ENCODE results near the gene FBH1.
"Not testable (repeated sequence)": the region's sequence is repeated elsewhere in the genome, so short reads cannot be mapped to it uniquely, and the experiment has no call there.

FBH1 gene

DNA sequence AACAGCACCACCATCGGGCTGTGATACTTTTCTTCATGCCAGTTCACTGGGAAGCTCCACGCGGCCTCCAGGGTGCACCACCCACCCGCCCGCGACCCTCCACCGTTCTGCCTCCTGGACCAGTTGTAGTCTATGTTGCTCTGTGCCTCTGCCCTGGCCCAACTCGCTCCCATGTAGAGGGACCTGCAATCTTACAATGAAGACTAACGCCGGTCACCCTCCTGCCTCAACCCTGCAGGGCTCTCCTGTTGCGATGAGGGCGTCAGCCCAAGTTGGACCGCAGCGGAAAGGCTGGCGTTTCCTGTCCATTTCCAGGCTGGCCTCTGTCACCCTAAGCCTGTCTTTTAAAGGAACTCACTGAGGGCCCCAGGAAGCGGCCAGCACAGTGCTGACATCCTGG is 52.4 kb downstream of the FBH1 start:
- DNase-seq, result no peak

DNA sequence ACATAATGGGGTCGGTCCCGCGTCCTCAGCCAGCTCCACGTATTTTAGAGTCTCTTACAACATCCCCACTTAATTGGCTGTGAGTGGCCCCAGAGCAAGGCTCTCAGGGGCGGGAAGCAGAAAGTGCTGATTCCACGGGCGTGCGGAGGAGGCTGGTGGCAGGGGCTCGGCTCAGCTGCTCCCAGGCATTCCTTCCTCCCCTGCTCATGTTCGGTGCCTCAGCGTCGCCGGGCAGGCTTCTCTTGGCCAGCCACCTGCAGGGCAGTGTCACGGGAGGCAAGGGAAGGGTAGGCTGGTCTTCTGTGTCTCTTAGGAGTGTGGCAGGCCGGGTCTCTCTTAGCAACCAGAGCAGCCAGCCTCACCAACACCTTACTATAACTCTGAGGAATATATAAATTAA is 53.5 kb downstream of the FBH1 start:
- peak; percentile 72 for DNase-seq

DNA sequence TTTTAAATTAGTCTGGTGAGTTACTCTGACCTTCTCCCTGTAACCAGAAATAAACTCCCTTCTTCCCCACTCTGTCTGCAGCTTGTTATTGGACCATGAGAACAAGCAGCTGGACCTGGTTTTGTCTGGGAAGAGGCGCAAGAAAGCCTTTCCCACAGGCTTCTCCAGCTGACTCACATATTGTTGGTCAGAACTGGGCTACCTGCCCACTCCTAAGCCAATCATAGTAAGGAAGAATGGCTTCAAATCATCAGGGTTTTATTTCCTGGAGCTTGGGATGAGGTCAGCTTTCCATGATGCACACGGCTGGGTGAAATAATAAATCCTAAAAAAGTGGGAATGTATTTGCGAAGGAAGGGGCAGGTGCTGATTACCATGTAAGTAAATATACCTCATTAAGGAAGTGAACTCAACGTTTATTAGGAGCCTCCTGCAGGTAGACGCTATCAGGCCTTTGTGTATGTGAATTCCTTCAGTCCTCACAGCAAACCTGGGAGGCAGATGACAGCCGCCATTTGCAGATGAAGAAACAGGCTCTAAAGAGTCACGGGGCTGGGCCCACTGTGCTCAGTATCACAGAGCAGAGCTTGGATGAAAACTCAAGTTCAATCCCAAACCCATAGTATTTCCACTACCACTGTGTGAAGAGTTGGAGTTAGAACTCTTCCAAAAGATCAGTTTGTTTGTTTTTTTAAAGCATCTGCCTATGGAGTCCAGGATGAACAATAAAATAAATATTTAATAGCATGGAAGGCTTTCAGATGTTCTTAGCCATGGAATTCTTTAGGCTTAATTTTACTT is 54.5 kb downstream of the FBH1 start:
- peak; percentile 93 for DNase-seq

DNA sequence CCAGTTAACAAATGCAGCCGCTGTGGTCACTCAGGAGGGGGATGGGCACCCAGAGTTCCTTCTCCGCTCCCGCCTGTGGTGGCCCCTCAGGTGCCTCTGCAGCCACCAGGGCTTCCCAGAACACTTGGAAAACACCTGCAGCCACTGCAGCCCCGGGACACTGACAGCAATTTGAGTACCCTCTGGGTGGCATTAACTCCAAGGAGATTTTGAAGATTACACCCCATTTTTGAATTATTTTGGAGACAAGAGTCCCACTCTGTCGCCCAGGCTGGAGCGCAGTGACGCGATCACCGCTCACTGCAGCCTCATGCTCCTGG is 55.1 kb downstream of the FBH1 start:
- DNase-seq, result no peak

DNA sequence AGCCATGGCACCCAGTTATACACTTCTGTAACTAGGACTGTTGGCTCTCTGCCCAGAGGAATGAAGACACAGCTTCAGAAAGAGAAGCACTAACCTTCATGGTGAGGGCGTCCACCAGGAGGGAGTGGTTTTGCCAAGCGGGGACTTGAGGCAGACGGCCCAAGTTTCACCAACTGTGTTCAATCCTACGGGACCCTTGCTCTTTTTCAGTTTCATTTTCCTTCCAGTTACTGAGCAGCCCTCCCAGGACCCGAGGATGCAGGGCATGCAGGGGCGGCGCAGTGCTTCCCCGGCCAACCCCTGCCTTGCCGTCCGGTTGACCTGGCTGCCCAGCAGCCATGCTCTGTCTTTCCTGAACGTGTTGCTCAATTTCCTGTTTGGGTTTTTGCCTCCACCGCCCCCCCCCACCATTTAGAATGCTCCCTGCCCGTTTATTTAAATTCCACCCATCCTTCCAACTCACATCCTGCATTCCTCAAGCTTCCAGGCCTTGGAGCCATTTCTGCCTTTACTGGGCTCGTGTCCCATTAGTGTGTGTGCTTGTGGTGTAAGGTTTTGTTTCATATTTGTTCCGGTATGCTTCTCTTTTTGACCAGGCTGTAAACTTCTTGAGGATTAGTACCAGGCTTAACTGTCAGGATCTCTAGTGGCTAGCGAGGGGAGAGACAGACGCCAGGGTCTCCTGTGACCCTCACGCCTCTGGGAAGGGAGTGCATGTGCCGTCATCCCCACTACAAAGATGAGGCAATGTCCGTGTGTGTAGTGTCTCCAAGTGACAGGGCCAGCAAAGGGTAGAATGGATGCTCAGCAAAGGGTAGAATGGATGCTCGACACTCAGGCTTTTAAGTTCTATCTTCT is 55.7 kb downstream of the FBH1 start:
- DNase-seq, result peak; percentile 17

DNA sequence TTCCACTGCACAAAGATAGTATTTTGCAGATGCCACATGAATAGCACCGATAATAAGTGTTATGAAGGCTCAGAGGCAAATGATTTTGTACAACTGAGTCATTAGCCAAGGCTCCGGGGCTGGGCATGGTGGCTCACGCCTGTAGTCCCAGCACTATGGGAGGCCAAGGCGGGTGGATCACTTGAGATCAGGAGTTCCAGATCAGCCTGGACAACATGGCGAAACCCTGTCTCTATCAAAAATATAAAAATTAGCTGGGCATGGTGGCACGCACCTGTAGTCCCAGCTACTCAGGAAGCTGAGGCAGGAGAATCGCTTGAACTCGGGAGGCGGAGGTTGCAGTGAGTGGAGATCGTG is 56.4 kb downstream of the FBH1 start:
- not testable (repeated sequence) for DNase-seq

DNA sequence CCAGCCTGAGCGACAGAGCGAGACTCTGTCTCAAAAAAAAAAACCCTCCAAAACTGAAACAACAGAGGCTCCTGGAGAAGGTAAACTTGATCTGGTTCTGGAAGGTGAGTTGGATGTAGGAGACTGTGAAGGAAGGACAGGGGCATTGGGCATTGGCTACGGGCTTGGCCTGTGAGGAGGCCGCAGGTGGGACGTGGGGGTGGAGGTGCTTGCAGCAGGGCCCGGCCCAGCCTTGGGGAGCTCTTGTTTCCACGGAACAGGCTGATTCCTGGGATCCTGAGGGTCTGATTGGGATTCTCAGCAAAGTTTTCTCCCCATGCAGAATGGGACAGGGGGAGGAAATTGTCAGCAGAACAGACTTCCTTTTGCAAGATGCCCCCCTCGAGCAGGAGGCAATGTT is 56.7 kb downstream of the FBH1 start:
- no peak for DNase-seq

DNA sequence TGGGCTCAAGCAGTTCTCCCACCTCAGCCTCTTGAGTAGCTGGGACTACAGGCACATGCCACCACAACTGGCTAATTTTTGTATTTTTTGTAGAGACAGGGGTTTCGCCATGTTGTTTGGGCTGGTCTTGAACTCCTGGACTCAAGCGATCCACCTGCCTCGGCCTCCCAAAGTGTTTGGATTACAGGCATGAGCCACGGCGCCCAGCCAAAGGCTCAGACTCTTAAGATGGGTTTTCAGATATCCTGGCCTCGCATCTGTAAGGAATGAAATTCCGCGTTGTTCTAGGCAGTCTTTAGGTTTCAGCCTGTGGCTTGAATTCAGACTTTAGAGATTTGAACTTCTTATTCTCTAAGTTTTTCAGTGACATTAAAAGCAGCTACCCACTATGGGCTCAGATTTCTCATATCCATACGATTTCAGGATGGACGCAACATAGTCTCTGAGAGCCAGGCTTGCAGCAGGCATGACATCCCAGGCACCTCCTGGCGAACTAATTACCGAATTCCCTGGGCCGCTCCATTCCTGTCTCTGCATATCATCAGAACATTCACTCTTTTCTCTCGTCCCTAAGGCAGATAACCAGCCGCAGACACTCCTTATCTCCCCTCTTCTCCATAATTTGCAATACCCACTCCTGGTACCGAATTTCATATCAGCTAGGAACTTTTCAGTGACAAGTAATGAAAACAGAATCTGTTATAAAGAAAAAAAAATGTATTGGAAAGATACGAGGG is 57.6 kb downstream of the FBH1 start:
- no peak for DNase-seq

DNA sequence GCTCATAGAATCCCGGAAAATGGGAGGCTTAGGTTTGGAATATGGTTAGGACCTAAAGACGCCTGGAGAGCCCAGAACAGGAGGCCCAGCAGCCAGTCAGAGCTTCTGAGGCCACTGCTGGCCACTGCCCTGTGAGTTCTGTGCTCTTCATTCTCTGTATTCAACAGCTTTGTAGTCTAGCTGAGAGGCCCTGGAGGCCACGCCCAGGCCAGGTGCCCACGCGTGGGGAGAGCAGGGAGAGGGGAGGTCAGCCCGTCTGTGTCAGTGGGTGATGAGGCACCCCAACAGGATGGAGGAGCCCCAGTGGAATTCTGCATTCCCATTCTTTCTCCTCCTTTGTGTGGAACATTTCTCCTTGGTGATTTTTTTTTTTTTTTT is 58.2 kb downstream of the FBH1 start:
- no peak for DNase-seq

DNA sequence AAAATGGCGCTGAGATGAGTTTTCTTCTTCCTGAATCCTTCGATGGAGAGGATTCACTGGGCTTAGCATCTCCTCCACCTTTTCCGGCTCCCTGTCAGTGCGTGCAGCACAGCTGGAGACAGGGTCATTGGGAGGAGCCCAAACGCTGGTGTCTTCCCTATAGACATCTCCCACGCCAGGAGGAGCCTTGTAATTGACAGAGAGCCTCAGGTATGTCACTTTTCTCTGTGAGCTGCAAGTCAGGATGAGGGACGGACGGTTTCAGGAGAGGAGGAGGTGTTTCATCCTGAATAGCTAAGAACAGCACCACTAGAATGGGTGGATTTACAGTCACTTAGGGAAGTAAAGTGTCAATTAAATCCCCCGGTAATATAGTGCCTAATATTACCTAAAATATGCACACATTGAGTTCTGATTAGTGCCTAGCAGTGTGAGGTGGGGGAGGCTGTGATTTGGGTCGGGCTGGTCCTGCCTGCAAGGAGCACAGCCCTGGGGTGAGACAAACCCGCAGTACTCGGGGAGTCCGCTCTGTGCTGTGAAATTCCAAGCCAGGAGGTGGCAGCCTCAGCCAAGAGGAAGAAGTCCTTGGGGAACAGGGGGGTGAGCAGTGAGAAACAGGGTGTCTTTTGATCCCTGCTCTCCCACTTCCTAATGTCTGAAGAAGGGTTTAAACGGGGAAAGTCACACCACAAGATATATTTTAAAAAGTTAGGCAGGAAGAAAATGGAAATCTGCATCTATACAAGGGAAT is 59.1 kb downstream of the FBH1 start:
- DNase-seq, result peak; percentile 68

DNA sequence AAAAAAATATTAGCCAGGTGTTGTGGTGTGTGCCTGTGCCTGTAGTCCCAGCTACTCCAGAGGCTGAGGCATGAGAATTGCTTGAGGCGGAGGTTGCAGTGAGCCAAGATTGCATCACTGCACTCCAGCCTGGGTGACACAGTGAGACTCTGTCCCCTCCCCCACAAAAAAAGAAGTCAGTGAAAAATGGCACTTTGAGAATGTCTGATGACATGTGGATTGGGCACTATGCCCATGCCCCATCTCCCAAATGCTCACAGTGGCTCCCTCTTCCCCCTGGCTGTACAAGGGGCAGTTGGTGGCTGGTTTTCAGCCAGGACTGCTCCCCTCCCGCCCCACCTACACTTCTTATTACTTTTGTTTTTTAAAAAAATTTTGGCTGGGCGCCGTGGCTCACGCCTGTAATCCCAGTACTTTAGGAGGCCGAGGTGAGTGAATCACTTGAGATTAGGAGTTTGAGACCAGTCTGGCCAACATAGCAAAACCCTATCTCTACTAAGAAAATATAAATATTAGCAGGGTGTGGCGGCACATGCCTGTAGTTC is 61.2 kb downstream of the FBH1 start:
- peak; percentile 69 for DNase-seq

DNA sequence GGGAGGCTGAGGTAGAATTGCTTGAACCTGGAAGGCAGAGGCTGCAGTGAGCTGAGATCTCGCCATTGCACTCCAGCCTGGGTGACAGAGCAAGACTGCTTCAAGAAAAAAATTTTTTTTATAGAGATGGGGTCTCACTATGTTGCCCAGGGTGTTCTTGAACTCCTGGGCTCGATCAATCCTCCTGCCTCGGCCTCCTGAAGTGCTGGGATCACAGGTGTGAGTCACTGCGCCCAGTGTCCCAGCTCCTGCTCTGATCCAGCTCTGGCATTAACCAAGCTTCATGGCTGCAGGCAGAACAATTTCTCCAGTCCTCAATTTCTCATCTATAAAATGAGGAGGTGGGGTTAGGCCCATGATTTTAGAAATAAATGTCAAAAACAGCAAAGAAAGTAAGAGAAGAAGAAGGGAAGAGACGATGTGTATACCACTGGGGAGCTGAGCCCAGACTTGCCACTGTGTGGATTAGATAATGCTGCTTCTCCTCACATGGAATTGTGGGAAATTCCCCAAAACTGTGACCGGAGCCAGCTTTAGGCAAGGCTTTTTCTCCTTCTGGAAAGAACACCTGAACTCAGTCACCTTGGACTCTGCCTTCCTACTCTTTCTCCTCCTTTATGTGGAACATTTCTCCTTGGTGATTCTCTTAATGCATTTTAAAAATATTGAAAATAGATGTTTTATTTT is 61.8 kb downstream of the FBH1 start:
- no peak for DNase-seq

DNA sequence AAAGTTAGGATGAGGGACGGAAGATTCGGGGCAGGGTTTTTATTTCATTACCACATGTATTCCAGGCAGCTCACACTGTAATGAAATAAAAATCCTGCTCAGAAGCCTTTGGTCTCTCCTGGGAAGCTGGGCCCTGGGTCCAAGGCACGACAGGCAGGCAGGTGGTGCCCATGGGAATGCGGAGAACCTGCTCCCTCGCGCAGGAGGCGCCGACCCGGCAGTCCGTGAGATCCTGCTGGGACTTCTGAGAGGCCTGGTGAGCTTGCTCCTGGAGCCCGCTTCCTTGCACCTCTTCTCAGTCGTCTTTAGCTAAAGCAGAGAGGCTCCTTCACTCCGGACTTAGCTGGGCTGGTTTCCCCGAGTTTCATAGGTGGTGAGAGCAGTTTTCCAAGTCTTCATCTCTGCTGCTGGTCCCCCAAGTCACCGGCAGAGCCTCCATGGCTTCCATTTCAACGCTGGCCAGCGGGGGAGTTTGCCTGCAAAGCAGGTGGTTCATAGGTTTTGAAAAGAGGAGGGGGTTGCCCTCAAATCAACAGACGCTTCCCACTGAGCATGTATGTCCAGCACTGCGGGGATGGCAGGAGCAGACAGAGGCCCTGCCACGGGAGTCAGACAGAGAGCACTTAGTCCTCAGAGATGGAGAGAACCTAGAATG is 62.8 kb downstream of the FBH1 start:
- no peak for DNase-seq

DNA sequence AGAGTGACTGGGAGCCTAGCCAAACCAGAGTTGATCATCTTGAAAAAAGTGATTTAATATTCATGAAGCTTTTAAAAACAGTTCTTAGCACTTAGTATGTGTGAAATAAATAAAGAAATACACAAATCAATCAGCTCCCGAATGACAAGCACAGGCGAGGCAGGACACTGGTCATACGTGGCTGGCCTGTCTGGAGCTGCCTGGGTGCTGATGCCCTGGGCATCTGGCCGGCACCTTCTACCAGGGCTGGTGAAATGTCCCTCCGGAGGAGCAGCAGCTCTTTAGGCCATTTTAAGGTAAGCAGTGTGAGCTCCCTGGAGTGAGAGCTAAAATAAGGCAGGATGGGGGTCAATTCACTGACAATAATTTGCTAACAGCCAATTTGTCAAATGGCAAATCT is 63.6 kb downstream of the FBH1 start:
- DNase-seq, result no peak

DNA sequence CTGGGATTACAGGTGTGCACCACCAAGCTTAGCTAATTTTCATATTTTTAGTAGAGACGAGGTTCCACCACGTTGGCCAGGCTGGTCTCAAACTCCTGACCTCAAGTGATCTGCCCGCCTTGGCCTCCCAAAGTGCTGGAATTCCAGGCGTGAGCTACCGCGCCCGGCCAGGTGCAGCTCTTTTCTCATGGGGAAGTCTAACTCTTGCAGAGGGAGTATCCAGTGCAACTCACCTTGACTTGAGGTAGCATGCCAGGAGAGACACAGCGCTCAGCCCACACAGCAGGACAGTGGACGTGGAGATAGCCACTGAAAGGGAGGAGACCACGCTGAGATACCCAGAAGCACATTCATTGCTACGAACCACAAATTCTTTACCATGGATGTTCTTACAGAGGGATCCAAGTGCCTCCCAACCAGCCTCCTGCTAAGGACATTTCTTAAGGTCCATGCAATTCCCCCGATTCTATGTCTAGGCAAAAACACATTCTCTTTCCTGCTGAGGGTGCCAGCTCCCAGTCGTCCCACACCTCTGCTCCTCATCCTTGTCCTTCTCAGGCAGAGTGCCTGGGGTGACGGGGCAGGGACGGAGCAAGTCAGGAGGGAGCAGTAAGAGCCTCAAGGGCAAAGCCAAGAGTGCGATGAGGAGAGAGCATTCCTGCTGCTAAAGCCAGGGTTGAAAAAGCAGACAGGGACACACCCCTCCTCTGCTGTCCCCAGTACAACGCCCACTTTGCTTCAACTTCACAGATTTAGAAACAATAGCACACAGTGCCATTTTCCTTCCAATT is 66.3 kb downstream of the FBH1 start:
- no peak for DNase-seq

DNA sequence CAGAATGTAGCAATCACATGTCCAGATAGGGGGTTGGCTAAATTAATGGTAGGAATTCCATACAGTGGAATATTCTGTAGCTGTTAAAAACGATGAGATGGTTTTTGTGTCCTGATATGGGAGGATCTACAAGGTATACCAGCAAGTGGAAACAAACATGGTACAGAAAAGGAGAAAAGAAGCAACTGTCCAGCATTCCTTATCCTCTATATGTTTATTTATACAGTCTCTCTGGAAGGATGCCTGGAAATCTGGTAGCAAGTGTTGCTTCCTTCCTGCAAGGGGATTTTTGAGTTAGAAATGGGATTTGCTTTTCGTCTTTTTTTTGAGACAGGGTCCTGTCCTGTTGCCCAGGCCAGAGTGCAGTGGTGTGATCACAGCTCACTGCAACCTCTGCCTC is 68.0 kb downstream of the FBH1 start:
- no peak for DNase-seq

DNA sequence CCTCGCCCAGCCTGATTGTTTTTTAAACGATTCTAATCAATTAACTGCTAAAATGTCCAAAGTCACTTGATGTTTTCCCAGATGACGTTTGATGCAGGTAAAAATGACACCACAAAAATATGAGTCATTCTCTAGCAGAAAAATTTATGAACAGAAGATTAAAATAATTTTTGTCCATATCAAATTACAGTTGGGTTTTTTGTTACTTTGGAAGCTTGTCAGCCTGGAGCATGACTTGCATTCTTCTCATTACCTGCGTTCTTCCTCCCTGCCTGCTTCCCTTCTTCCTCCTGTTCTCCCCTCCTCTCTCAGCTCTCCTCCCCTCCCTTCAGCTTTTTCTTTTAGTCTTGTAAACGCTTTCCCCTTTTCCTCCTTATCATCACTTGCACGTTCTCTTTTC is 68.6 kb downstream of the FBH1 start:
- DNase-seq, result no peak

DNA sequence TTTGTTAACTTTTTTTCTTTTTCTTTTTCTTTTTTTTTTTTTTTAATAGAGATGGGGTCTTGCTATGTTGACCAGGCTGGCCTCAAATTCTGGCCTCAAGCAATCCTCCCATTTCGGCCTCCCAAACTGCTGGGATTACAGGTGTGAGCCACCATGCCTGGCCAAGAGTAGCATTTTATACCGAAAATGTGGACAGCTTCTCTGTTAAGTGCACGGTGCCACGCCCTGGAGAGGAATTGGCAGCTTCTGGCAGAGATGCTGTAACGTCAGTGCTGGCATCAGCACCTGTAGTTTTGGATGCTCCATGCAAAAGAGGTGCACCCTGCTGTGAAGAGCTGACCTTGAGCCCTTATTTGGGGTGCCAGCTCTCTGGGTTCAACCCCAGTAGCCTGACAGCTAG is 69.1 kb downstream of the FBH1 start:
- DNase-seq, result no peak

DNA sequence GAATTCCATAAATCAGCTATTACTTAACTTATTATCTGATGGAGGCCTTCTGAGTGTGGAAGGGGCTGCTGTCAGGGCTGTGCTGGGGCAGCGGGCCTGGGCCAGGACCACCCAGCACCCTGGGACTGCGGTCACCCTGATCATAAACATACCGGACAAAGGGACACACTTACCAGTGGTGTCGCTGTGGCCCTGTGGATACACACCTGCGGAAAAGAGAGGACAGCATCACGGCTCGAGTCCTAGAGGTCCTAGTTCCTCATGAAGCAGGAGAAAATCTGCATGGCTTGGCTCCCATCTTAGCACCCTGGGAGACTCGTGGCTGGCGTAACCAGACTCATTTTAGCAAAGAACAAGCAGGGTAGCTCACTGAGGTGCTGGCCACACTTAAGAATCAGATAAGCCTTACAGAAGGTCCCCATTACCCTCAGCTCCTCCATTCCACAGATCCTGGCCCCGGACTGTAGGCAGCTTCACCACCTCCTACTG is 69.6 kb downstream of the FBH1 start:
- no peak for DNase-seq

DNA sequence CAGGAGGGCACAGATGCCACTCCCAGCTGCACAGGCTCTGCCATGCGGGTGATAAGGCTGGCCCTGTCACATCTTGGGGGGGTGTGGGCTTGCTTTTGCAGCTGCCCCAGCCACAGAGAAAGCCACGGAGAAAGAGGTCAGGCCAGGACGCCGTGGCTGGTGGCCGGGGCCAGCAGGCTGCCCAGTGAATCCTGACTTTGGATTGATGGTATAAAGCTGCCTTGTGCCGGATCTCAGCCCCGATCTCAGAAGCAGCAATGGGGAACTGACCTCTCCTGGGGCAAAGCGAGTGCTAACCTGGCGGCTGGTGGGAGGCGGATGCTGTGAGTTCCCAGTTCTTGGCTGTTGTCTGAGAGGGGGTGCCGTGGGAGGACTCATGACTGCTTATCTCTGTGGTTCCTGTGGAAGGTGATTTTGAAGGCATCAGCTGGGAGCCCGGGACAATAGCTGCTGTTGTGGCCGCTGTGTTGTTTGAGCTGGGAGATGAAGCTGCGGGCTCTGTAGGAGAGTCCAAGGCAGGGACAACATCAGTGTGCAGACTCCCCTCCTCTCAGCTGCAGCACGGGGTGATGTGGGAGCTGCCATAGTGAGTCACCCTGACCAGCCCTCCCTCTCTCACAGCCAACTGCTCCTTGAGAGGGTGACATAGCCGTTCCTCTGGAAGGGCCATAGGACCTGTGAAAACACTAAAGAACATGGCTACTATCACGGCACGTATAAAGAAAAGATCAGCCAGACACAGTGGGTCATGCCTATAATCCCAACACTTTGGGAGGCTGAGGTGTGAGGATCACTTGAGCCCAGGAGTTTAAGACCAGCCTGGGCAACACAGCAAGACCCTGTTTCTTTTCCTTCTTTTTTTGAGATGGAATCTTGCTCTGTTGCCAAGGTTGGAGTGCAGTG is 70.3 kb downstream of the FBH1 start:
- DNase-seq, result no peak

Measured in DMS53 (cell line).